DMS53 treated with DMSO at 0.1 percent for 48 hours (cell line): ENCODE measurements around the gene SLBP.
A peak's percentile ranks its signal among the peaks of the same experiment; 100 is the strongest.

ENCODE experiments used
- DNase-seq: peaks from one replicate; lab custom pipeline; 2025; ENCODE audit not compliant: unreplicated experiment; lab: John Stamatoyannopoulos, UW

The SLBP gene

GRCh38 chr4:1749370-1749769 lies 37.3 kb upstream of the SLBP start:
- DNase-seq, result no peak

GRCh38 chr4:1748465-1748995 lies 36.4 kb upstream of the SLBP start:
- DNase-seq, result peak; percentile 83

- no peak for DNase-seq
Observed at GRCh38 chr4:1747603-1747967, 35.5 kb upstream of the SLBP start.

- DNase-seq, result peak; percentile 53
Observed at GRCh38 chr4:1746919-1747602, 34.9 kb upstream of the SLBP start.

GRCh38 chr4:1746265-1746691 lies 34.2 kb upstream of the SLBP start:
- peak; percentile 71 for DNase-seq

GRCh38 chr4:1745697-1746096 lies 33.6 kb upstream of the SLBP start:
- no peak for DNase-seq

GRCh38 chr4:1745165-1745564 lies 33.0 kb upstream of the SLBP start:
- DNase-seq, result no peak

GRCh38 chr4:1744552-1744951 lies 32.4 kb upstream of the SLBP start:
- DNase-seq, result no peak

GRCh38 chr4:1743975-1744374 lies 31.9 kb upstream of the SLBP start:
- no peak for DNase-seq

GRCh38 chr4:1743551-1743950 lies 31.4 kb upstream of the SLBP start:
- no peak for DNase-seq

GRCh38 chr4:1741208-1741607 lies 29.1 kb upstream of the SLBP start:
- no peak for DNase-seq

- no peak for DNase-seq
Observed at GRCh38 chr4:1740021-1740545, 28.0 kb upstream of the SLBP start.

- DNase-seq, result no peak
Observed at GRCh38 chr4:1739358-1739757, 27.2 kb upstream of the SLBP start.

GRCh38 chr4:1738410-1738809 lies 26.3 kb upstream of the SLBP start:
- no peak for DNase-seq

- DNase-seq, result no peak
Observed at GRCh38 chr4:1737666-1738065, 25.5 kb upstream of the SLBP start.

- no peak for DNase-seq
Observed at GRCh38 chr4:1736812-1737211, 24.7 kb upstream of the SLBP start.

- DNase-seq, result no peak
Observed at GRCh38 chr4:1735215-1735614, 23.1 kb upstream of the SLBP start.

- DNase-seq, result no peak
Observed at GRCh38 chr4:1732911-1733310, 20.8 kb upstream of the SLBP start.

- DNase-seq, result no peak
Observed at GRCh38 chr4:1731180-1731579, 19.1 kb upstream of the SLBP start.

GRCh38 chr4:1730532-1731135 lies 18.5 kb upstream of the SLBP start:
- DNase-seq, result no peak

- DNase-seq, result no peak
Observed at GRCh38 chr4:1728061-1728980, 16.2 kb upstream of the SLBP start.
